Natural killer cell (primary cell): ENCODE measurements around the gene INPP4A. TPM values are rescaled to one million over a fixed set of nuclear protein-coding genes. Genes with fewer than 3 reads are reported as not detected.

Experiments used
- ATAC-seq, 3 donors: fragments of 150-1000 bp in 2 of 3; fragments of 200-7000 bp in 1 of 3; cut with Tn5 transposase; 1 replicate in 1 of 3; 2 replicates in 2 of 3; pipeline ENCODE4 v1.10.0; 2021; ENCODE audit warnings: mild to moderate bottlenecking in 2 of 3, moderate library complexity in 2 of 3
- DNase-seq, 2 donors: peaks; one replicate each; pipeline versions ENCODE4 v3.0.0 to v3.0.0-alpha.2; 2013 to 2021; ENCODE audit warnings: mixed read lengths in 1 of 2
- H3K27ac ChIP-seq: one replicate; pipeline ENCODE4 v1.5.1; 2013; ENCODE audit warnings: mild to moderate bottlenecking, low read length
- H3K27me3 ChIP-seq: one replicate; pipeline ENCODE4 v1.6.1; 2013; ENCODE audit warnings: low read length; ENCODE audit not compliant: control insufficient read depth, insufficient read depth
- H3K36me3 ChIP-seq: one replicate; pipeline ENCODE4 v1.6.1; 2013; ENCODE audit warnings: low read length; ENCODE audit not compliant: control insufficient read depth, insufficient read depth
- H3K4me1 ChIP-seq: one replicate; pipeline ENCODE4 v1.6.1; 2013; ENCODE audit warnings: low read length; ENCODE audit not compliant: control insufficient read depth, insufficient read depth
- H3K4me3 ChIP-seq: one replicate; pipeline ENCODE4 v1.5.1; 2013; ENCODE audit warnings: low read length
- H3K9me3 ChIP-seq: one replicate; pipeline ENCODE4 v1.6.1; 2013; ENCODE audit warnings: low read length; ENCODE audit not compliant: control insufficient read depth, insufficient read depth
- H3K27ac Mint-ChIP-seq, 2 donors: one replicate each; pipeline ENCODE4 v1.8.0; 2022; ENCODE audit warnings: mild to moderate bottlenecking in 2 of 2, mixed read lengths in 2 of 2, moderate library complexity in 1 of 2
- H3K27me3 Mint-ChIP-seq, 2 donors: one replicate each; pipeline ENCODE4 v1.8.0; 2022; ENCODE audit warnings: low read depth in 2 of 2, mixed read lengths in 2 of 2
- H3K36me3 Mint-ChIP-seq: one replicate; pipeline ENCODE4 v1.8.0; 2022; ENCODE audit warnings: mixed read lengths
- H3K4me1 Mint-ChIP-seq, 2 donors: one replicate each; pipeline ENCODE4 v1.8.0; 2022; ENCODE audit warnings: mixed read lengths in 2 of 2
- H3K4me3 Mint-ChIP-seq: one replicate; pipeline ENCODE4 v1.8.0; 2022; ENCODE audit warnings: mild to moderate bottlenecking, moderate library complexity, mixed read lengths
- H3K9me3 Mint-ChIP-seq, 2 donors: one replicate each; pipeline ENCODE4 v1.8.0; 2022; ENCODE audit warnings: mixed read lengths in 2 of 2
- WGBS: methylation state at CpG from one replicate; pipeline ENCODE4 v1.1.7; 2013; ENCODE audit warnings: missing lambda C conversion rate; ENCODE audit not compliant: insufficient coverage; 5-methylcytosine and 5-hydroxymethylcytosine counted together
- intact Hi-C: fragments of 100-400 bp; cut with micrococcal nuclease; formaldehyde crosslinking; loops from one replicate; pipeline ENCODE4 v1.14.2; 2022
- total RNA-seq, 4 donors: library from RNA; stranded (reverse); fragments of 120-200 nt in 1 of 4; gene quantifications; one replicate each; pipeline versions ENCODE4 v1.2.3 to v1.2.4, GENCODE V29; 2013 to 2022
- TF ChIP-seq, protein P1 (sequence below): fragments of 200-600 bp; IDR thresholded peaks from one replicate; pipeline ENCODE4 v1.8.0; 2022; ENCODE audit warnings: antibody characterized with exemption

Gene INPP4A
- total RNA-seq, 3 donors from 2014 or later (not counting 1 experiment from before 2014, with no cell fraction given): 192 to 243 (median 225) TPM

DNA sequence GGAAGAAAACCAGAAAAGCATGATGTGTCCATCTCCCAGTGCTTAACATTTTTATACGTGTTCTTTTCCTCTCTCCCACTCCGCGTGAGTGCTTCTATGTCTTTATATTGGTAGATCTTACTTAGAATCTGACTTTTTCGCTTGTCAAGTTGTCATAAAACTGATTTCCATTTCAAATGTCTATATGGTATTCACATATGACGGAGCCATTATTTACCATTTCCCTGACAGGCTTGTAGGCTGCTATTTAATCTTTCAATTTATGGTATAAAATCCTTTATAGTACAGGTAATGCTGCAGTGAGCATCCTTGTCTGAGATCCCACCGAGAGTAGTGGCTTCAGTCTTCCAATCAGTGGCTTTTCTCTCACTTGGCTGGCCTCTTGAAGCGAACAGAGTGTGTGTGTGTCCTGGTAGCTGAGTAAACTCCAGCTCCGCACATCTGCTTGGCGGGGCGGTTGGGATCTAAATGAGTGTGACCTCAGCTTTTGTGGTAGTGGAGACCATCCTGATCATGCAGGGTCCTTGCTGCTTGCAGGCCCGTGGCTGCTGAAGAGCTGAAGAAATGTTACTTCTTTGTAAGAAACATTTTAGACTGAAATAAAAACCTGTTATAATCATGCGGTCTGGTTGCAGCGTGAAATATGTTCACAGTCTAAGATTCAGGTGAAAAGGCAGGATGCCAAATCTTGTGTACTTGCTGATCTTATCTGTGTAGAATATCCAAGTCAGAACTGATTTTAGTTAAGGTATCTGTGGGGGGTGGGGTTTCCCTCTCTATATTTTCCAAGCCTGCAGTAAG lies 40.2 kb downstream of the INPP4A start:
- peak overlapping the region; percentile 98 to 99 for H3K27ac Mint-ChIP-seq
- no peaks in the 10 kb centered on the region for H3K27me3 ChIP-seq
- peaks cover 82% of the 10 kb centered on the region for H3K4me1 ChIP-seq
- ATAC-seq (no peak), DNase-seq (peak in 1 of 2 donors; percentile 61)
- H3K9me3 ChIP-seq: no peaks in the 10 kb centered on the region
- H3K4me1 Mint-ChIP-seq: peaks cover 95 to 99% of the 10 kb centered on the region in 2 donors
- TF ChIP-seq, protein P1, sequence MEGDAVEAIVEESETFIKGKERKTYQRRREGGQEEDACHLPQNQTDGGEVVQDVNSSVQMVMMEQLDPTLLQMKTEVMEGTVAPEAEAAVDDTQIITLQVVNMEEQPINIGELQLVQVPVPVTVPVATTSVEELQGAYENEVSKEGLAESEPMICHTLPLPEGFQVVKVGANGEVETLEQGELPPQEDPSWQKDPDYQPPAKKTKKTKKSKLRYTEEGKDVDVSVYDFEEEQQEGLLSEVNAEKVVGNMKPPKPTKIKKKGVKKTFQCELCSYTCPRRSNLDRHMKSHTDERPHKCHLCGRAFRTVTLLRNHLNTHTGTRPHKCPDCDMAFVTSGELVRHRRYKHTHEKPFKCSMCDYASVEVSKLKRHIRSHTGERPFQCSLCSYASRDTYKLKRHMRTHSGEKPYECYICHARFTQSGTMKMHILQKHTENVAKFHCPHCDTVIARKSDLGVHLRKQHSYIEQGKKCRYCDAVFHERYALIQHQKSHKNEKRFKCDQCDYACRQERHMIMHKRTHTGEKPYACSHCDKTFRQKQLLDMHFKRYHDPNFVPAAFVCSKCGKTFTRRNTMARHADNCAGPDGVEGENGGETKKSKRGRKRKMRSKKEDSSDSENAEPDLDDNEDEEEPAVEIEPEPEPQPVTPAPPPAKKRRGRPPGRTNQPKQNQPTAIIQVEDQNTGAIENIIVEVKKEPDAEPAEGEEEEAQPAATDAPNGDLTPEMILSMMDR: no peak
- H3K4me3 ChIP-seq: no peak overlapping the region
- H3K27me3 Mint-ChIP-seq: no peaks in the 10 kb centered on the region
- WGBS: 80% methylated on average over 12 of the region's 13 CpGs
- intact Hi-C loops: loop anchor here (5.0 kb wide), 1 partner anchor 38 kb away; no protein-coding TSS in a partner anchor
- no peaks in the 10 kb centered on the region for H3K36me3 Mint-ChIP-seq
- no peaks in the 10 kb centered on the region for H3K36me3 ChIP-seq
- H3K4me3 Mint-ChIP-seq: peak overlapping the region; percentile 38
- no peak overlapping the region for H3K27ac ChIP-seq
- H3K9me3 Mint-ChIP-seq: no peaks in the 10 kb centered on the region

DNA sequence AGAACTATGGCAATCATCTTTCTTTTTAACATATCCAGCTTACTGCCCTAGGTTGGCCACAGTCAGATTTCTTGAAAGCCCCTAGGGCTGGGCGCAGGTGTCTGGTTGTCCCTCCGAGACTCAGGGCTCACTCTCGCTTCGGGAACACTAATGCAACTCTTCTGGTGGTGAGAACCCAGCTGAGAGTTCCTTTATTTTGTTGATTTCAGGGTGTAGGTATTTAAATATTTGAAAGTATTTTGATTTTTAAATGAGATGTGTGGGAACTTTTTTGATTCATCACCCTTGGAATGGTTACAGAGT lies 40.7 kb downstream of the INPP4A start:
- intact Hi-C loops: no loop called here
- Histone ChIP-seq H3K36me3 (no peaks in the 10 kb centered on the region), H3K9me3 (no peaks in the 10 kb centered on the region), H3K27ac (no peak overlapping the region), H3K4me3 (no peak overlapping the region), H3K27me3 (no peaks in the 10 kb centered on the region), H3K4me1 (peaks cover 82% of the 10 kb centered on the region)
- TF ChIP-seq, protein P1: no peak
- H3K9me3 Mint-ChIP-seq: no peaks in the 10 kb centered on the region
- DNase-seq (no peak), ATAC-seq (no peak)
- H3K36me3 Mint-ChIP-seq: no peaks in the 10 kb centered on the region
- 77% methylated on average over 4 of the region's 4 CpGs for WGBS
- H3K4me3 Mint-ChIP-seq: peak overlapping the region; percentile 9
- H3K4me1 Mint-ChIP-seq: peaks cover 94 to 99% of the 10 kb centered on the region in 2 donors
- peak overlapping the region; percentile 98 to 99 for H3K27ac Mint-ChIP-seq
- no peaks in the 10 kb centered on the region for H3K27me3 Mint-ChIP-seq

DNA sequence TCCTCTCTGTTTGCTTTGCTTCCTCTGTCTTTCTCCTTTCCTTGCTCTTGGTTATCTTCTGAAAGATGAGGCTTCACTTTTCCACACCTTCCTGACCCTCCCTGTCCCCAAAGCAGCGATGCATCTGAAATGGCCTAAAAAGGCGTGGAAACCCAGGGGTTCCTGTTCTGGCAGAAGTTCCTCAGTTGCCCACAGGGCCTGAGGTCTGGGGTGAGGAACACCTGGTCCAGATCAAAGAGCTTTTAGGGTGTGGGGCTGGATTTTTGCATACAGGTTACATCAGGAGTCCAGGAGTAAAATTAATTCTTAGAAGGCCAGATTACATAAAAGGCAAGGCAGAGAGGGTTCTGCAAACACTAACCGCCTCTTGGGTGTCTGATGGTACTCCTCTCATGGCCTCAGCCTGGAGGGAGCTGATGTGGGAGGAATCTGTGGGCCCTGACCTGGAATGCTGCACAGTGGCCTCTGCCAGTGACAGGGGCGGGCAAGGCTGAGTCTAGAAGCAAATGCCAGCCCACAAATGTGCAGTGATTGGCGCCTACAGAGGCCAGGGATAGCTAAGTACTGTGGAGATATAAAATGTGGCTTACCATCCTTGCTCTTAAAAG lies 41.8 kb downstream of the INPP4A start:
- H3K9me3 ChIP-seq: no peaks in the 10 kb centered on the region
- intact Hi-C loops: no loop called here
- Mint-ChIP-seq H3K4me3 (peak overlapping the region; percentile 1), H3K9me3 (no peaks in the 10 kb centered on the region), H3K36me3 (no peaks in the 10 kb centered on the region), H3K27me3 (no peaks in the 10 kb centered on the region), H3K4me1 (peaks cover 86 to 92% of the 10 kb centered on the region in 2 donors), H3K27ac (peak overlapping the region; percentile 98 to 99)
- H3K27me3 ChIP-seq: no peaks in the 10 kb centered on the region
- ATAC-seq (no peak), DNase-seq (no peak)
- TF ChIP-seq, protein P1: no peak
- H3K4me1 ChIP-seq: peaks cover 73% of the 10 kb centered on the region
- 68% methylated on average over 5 of the region's 5 CpGs for WGBS
- no peak overlapping the region for H3K4me3 ChIP-seq
- peak overlapping the region; percentile 26 for H3K27ac ChIP-seq
- H3K36me3 ChIP-seq: no peaks in the 10 kb centered on the region
